NCI-H2081 treated with DMSO at 0.1 percent for 48 hours (cell line): ENCODE measurements around the gene TNFAIP6.

Experiments used
- DNase-seq: peaks from one replicate; lab custom pipeline; 2025; lab: John Stamatoyannopoulos, UW

TNFAIP6 gene

DNA sequence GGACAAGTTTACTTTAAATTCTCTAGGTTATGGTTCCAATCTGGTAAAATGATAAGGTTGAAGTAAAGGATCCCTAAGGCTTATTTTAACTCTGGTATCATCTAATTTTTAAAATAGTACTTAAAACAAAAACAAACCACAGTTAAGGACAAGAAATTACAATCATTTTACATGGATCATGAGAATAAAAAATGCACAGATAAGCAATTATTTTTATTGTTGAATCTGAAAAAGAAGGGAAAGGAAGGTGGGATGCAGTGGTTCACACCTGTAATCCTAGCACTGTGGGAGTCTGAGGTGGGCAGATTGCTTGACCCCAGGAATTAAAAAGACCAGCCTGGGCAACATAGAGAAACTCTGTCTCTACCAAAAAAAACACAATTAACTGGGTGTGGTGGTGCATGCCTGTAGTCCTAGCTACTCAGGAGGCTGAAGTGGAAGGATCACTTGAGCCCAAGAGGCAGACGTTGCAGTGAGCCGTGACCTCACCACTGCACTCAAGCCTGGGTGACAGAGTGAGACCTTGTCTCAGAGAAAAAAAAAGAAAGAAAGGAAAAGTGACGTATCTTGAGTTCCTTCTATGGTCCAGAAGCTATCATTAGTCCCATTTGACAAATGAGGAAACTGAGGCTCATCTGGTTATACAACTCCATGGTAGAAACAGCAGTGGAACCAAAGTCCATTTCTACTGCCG, 2.5 kb downstream of the TNFAIP6 start:
- no peak for DNase-seq

DNA sequence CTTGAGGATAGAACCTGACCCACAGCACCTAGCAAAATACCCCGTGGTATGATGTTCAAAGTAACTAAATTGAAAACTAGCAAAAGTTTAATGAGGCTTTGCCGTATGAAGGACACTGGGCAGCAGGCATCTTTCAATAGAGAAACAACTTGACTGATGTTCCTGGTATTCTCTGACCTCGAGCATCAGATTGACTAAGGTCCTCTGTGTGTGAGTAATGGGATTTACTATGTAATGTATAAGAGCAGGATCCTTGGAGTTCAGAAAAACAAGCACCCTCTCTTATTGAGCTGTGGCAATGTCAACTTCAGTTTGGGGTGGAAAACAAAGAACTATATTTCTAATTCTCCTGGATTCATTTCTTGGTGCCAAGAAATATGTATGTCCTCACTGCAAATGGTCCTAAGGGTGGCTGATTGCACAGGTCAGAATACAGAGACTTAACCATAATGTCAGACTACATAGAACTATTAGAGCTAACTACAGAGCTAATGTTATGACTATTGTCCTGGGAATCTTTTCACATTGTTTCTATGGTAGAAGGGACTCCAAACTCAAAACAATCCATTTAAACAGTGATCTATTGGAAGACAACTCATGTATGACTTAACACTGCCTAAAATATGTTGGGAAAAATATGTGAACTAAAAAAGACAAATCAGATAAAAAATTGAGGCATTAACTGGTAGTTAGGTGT, 4.4 kb downstream of the TNFAIP6 start:
- DNase-seq, result no peak

DNA sequence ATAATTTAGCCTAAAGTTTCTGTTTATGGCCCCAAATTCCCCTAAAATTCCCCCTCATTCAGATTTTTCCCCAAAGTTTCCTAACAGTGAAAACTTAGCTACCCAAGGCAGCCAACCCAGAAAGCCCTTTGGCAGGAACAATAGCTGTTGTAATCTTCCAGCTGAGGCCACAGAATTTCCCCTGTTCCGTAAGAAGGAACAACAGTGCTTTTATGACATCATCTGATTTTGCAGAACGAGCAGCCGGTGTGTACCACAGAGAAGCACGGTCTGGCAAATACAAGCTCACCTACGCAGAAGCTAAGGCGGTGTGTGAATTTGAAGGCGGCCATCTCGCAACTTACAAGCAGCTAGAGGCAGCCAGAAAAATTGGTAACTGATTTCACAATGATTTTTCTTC, 6.3 kb downstream of the TNFAIP6 start:
- no peak for DNase-seq

DNA sequence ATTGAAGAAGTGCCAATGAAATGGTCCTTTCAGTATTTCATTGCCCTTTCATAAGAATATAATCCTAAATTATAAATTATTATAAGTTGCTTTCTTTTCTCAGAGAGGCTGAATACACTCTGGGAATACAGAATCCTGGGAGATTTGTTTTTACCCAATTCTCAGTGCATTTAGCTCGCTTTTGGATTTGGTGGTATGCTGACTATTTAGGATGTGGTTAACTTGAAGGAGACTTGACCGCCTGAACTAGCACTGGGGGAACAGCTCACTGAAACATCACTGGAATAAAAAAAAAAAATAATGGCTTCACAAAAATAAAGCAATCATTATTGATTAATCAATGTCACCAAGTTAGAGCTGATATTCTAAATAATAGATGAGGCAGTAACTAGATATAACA, 10.2 kb downstream of the TNFAIP6 start:
- DNase-seq, result no peak

DNA sequence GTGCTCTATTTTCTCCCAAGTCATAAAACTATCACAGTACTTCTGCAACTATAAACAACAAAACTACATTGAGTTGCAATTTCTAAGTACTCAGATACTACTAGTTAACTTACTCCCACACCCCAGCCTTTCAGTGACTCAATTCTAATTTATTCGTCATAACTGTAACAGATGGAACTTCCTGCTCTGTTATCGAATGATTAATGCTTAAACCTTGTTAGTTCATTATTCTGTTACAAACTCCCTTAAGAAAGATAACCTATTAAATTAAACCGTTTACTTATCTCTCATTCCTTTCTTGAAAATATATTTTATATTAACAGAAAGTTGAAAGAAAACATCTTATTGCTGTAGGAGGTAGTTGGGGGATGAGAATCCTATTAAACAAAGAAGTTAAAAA, 17.0 kb downstream of the TNFAIP6 start:
- no peak for DNase-seq

DNA sequence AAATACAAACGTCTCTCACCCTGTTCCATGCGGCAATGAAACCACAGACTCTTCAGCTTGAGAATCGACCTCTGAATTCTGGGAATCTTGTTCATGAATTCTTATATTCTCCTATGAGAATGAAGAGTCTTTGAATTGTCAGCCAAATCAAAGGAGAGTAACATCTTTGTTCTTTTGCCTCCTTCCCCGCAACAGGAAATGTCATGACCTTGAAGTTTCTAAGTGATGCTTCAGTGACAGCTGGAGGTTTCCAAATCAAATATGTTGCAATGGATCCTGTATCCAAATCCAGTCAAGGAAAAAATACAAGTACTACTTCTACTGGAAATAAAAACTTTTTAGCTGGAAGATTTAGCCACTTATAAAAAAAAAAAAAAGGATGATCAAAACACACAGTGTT, 21.8 kb downstream of the TNFAIP6 start:
- no peak for DNase-seq

DNA sequence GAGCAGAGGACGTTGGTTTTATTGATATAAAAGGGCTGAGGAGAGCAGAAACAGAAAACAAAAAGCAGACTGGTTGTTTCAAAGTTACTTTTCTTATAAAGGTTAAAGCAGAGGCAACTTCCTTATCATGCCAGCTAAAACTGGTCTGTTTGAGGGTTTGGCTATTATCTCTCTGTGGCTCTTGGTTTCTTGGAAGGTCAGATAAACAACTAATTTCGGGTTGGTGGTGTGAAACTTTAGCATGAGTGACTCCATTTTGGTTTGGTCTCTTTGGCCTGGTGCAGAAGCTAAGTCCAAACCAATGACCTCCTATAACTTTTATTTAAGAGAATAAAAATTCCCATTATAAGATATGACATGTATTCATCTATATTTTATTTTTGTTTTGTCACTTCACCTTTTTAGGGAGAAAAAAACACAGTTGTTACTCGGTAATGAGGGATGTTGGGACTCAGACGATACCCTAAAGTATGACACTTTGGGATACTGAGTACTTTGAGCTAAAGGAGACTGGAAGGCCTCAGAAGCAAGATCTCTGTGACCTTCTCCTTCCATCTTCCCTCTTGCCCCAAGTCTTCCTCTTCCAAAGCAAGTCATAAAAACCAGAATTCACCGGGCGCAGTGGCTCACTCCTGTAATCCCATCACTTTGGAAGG, 23.3 kb downstream of the TNFAIP6 start:
- DNase-seq, result no peak

DNA sequence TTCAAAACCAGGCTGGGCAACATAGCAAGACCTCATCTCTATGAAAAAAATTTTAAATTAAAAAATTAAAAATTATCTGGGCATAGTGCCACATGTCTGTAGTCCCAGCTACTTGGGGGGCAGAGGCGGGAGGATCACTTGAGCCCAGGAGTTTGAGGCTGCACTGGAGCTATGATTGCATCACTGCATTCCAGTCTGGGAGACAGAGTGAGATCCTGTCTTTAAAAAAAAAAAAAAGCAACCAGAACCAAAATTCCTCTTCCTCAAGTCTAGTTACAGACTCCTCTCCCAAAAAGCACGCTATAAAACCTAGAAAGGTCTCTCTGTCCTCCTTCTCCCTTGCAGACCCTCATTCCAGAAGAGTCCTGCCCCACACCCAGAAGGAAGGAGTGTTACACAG, 23.9 kb downstream of the TNFAIP6 start:
- DNase-seq, result no peak

DNA sequence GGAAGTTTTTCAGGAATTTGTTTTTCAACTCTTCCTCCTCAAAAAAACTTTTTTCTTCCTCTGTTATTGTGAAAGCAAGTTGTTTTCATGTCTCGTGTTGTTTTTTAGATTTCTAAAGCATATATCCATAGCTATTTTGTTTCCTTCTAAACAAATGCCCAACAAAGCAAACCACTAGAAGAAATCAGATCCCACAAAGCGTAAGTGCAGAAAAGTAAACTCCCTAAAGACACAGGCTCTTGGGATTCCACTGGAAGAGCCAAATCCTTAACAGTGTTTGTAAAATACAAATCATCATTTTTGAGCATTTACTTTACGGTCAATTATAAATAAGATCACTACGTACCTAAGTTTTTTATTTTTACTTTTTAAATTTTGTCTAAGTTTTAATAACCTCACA, 30.6 kb downstream of the TNFAIP6 start:
- DNase-seq, result no peak

DNA sequence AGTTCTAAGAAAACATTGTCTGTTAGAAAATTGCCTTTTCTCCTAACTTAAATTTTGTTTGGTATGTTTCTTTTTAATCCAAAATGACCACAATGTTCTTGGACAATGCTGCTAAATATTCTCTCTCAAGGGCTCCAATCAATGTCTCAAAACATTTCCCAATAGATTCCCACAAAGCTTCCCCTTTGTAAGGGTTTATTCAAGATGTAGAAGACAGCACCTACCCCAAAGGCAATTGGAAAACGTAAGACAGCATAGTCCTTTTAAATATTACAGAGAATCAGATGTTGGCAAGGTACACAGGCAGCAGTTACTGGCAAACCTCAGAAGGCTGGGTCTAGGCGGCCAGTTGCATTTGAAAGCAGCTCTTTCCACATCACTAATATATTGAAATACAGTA, 34.0 kb downstream of the TNFAIP6 start:
- DNase-seq, result no peak

DNA sequence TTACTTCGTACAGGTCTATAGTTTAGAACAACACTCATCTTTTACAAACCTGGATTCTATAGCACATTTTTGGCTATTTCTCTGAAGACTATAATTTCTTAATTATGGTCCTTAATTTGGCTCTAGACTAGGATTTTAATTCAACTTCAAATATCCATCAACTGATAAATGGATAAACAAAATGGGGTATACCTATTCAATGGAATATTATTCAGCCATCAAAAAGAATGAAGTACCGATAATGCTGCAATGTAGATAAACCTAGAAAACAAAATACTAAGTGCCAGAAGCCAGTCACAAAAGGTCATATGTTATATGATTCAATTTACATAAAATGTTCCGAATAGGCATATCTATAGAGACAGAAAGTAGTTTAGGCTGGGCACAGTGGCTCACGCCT, 37.1 kb downstream of the TNFAIP6 start:
- no peak for DNase-seq

DNA sequence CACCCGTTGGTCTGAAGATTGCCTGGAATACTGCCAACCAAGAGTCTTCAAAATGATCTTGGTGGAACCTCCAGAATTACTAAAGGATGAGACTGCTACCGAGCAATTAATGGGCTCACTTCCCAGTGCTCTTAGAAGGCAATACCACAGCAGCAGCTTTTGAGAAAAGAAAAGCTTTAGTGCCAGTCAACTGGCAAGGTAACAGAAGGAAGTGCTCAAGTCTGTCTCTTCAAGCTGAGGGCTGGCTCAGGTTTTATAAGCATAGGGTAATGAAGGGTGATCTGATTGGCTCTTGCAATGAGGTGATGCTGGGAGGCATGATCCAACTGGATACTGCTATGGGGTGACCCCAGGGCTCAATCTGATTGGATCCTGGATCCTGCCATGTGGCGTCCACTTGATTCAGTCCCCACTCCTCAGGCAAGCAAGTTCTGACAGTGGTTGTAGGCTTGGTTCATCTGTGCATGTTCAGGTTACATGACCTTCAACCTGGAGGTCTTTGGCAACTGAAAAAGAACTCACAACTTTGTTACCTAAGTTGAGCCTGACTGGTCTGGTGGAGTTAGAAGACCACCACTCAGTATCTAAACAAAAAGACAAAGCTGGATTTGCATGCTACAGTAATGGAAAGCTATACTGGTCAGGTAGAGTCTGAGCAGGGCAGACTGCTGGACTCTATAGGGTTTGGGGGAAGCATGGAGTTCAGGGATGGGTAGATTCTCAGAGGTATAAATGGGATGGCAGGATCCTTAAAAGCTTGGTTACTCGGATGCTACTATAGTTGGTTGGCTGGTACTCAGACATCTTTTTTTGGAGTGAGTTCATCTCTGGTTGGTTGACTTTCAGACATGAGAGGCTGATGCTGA, 38.4 kb downstream of the TNFAIP6 start:
- DNase-seq, result no peak

DNA sequence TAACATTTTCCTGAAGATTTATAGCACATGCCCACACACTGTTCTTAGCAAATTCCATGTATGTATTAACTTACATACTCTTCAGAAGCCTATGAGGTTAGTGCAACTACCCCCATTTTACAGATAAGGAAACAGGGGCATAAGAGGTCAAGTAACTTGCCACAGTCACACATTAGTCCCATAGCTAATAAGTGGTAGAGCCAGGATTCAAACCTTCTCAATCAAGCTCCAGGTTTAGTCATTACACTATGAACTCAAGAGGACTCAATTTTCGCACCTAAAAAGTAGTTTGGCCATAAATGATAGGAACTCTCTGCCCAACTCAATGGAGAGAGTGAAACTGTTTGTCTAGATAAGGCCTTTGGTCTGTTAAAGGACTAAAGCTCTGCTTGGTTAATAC, 42.6 kb downstream of the TNFAIP6 start:
- DNase-seq, result no peak

DNA sequence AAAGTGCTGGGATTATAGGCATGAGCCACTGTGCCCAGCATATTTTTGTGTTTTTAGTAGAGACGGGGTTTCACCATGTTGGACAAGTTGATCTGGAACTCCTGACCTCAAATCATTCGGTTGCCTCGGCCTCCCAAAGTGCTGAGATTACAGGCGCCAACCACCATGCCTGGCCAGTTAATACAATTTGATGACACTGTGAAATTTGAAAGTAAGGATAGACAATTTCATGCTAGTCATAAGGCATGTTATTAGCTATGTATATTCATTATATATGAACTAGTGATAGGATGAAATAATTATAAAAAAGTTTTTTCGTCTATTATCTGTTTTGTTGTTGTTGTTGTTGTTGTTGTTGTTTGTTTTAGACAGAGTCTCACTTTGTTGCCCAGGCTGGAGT, 43.8 kb downstream of the TNFAIP6 start:
- no peak for DNase-seq

DNA sequence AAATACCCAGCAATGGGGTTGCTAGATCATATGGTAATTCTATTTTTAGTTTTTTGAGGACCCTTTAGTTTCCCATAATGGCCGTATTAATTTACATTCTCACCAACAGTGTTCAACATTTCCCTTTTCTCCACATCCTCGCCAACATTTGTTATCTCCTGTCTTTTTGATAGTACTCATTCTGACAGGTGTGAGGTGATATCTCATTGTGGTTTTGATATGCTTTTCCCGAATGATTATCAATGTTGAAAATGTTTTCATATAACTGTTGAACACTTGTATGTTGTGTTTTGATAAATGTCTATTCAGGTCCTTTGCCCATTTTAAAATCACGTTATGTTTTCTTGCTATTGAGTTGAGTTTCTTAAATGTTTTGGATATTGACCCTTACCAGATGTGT, 46.5 kb downstream of the TNFAIP6 start:
- no peak for DNase-seq

DNA sequence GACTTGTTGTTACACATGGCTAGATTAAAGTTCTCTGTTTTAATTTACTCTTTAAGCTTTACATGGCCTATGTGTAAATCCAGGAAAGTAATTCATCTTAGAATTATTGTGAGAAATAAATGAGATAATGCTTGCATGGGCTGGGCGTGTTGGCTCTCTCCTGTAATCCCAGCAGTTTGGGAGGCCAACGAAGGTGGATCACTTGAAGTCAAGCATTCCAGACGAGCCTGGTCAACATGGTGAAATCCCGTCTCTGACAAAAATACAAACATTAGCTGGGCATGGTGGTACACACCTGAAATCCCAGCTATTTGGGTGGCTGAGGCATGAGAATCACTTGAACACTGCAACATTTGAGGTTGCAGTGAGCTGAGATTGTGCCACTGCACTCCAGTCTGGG, 48.0 kb downstream of the TNFAIP6 start:
- no peak for DNase-seq

DNA sequence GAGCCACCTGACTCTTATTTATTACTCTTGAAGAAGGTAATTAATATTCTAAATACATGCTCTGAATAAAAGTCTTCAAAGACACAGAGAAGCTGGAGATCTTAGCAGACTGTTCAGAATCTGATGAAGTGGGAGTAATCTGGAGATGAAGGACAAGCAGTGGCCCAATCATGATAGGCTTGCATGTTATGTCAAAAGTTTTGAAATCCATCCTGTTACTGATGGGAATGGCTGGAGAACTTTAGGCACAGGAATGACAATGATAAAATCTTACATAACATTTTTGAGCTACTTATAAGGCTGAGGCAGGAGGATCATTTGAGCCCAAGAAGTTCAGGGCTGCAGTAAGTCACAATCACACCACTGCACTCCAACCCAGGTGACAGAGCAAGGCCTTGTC, 49.9 kb downstream of the TNFAIP6 start:
- no peak for DNase-seq

DNA sequence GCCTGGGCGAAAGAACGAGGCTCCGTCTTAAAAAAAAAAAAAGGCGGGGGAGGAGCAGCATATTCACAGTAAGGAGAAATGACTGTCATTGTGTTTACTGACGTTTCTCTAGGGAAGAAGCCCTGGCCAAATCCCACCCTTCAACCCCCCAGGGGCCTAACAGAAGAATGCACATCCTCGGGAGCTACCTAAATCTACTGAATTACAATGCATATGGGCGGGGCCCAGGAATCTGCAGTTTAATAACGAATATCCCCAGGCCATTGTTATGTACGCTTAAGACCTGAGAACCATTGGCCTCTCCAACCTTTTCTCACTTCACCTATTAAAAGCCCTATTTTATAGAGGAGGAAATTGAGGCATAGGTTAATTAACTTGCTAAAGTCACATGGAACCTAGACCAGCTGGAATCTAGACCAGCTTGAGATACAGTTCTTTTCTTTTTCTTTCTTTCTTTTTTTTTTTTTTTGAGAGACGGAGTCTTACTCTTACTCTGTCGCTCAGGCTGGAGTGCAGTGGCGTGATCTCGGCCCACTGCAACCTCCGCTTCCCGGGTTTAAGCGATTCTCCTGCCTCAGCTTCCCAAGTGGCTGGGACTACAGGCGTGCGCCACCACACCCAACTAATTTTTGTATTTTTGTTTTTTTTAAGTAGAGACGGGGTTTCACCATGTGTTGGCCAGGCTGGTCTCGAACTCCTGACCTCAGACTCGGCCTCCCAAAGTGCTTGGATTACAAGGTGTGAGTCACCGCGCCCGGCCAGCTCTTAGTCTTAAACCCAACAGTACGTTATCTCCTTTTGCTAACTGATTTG, 51.6 kb downstream of the TNFAIP6 start:
- no peak for DNase-seq

DNA sequence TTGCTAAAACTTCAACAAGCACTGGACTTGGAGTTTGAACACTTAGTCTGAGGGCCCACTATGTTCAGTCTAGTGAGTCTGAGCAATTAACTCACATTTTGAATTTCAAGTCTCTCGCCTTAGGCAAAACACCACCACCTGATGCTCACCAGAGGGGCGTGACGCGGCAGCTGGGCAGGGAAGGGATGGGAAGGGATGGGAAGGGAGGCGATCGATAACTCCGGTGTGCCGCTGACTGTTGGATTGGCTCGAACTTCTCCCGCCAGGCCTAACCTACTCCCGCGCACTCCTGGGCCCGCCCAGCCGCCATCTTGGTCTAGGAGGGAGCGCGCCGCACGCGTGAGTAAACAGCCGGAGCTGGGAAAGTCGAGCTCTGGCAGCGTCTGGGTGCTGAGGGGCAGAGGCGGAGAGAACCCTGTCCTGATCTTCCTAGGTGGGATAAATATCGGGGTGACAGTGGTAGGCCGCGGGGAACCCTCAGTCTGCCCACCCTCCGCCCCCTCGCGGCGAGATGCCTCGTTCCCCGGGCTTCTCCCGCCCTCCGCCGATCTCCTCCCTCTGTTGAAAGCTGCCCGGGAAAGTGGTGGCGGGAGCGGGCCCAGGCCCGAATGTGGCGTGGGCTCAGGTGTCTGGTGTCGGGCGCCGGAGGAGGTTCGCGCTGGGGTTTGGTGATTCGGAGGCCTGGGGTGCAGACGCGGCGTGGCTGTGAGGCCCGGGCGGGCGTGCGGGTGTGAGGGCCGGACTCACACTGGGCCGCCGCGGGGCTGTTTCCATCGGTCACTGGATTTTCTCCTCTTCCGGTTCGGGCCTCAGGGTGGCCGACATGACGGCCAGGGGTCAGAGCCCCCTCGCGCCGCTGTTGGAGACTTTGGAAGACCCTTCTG, 52.5 kb downstream of the TNFAIP6 start, which contains the start of gene RIF1:
TSS of gene RIF1 (plus strand) at position 302 of the 884 bp plus-strand sequence. CDS start at position 824, 522 bp downstream.
- DNase-seq, result peak; percentile 71

DNA sequence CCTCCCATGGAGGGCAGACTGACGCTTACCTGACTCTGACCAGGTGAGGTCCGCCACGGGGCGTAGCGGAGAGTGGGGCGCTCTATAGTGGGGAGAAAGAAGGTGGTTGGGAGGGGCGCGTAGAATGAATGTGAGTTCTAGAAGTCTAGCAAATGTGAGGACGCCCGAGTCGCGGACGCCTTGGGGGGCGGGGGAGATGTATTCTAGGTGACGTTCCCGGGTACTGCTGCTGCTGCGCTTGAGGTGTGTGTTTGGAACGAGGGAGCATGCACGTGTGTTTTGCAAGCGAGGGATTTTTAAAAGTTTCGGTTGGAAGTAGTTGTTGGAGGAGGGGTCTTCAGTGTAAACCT, 53.1 kb downstream of the TNFAIP6 start:
- DNase-seq, result no peak

DNA sequence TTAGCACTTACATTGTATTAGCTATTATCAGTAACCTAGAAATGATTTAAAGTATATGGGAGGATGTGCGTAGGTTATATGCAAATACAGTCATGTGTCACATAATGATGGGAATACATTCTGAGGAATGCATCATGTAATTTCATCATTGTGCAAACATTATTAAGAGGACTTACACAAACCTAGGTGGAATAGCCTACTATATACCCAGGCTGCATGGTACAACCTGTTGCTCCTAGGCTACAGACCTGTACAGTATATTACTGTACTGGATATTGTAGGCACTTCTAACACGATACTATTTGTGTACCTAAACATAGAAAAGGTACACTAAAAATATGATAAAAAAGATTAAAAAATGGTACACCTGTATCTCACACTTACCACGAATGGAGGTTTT, 60.3 kb downstream of the TNFAIP6 start:
- no peak for DNase-seq
